Measurements from ENCODE around the gene SLAMF7.

The SLAMF7 gene

GRCh38 chr1:160739098-160739511 lies at the start of gene SLAMF7:
SLAMF7 (plus strand) TSS chr1:160739247; CDS start chr1:160739302, 55 bp downstream.
- TF ChIP-seq CTCF (IDR thresholded peaks at IDR 0.05) = no peak

GRCh38 chr1:160702100-160702499 lies 36.9 kb upstream of the SLAMF7 start:
- no peak for TF ChIP-seq CTCF (IDR thresholded peaks at IDR 0.05)

GRCh38 chr1:160704250-160704649 lies 34.8 kb upstream of the SLAMF7 start:
- TF ChIP-seq CTCF (IDR thresholded peaks at IDR 0.05) = no peak

- TF ChIP-seq CTCF (IDR thresholded peaks at IDR 0.05) = no peak
Measured at GRCh38 chr1:160705742-160706141, 33.3 kb upstream of the SLAMF7 start.

GRCh38 chr1:160706526-160707235 lies 32.4 kb upstream of the SLAMF7 start:
- TF ChIP-seq CTCF (IDR thresholded peaks at IDR 0.05) = no peak

- no peak for TF ChIP-seq CTCF (IDR thresholded peaks at IDR 0.05)
Measured at GRCh38 chr1:160707236-160708064, 31.6 kb upstream of the SLAMF7 start.

GRCh38 chr1:160708118-160708517 lies 30.9 kb upstream of the SLAMF7 start:
- no peak for TF ChIP-seq CTCF (IDR thresholded peaks at IDR 0.05)

All from LNCAP (cell line).